CD4-positive, alpha-beta T cell (primary cell): ENCODE measurements around the gene C1QTNF8. TPM values are rescaled to one million over a fixed set of nuclear protein-coding genes. Genes with fewer than 3 reads are reported as not detected.

Source experiments
- ATAC-seq: fragments of 200-7000 bp; cut with Tn5 transposase; one replicate; pipeline ENCODE4 v1.10.0; 2022; ENCODE audit warnings: mild to moderate bottlenecking; ENCODE audit not compliant: poor library complexity
- CTCF ChIA-PET: fragments of 350-600 bp; sonication (Branson Sonifier 250); formaldehyde crosslinking; loops from one replicate; lab custom pipeline; 2021; ENCODE audit warnings: antibody characterized with exemption, inconsistent platforms; lab: Charles Lee
- POLR2A ChIA-PET: fragments of 350-600 bp; sonication (Branson Sonifier 250); formaldehyde crosslinking; loops from one replicate; lab custom pipeline; 2021; ENCODE audit warnings: antibody characterized with exemption, inconsistent platforms; lab: Charles Lee
- DNase-seq, 14 experiments: peaks; one replicate each; pipeline ENCODE4 v3.0.0-alpha.2; 2013 to 2020; ENCODE audit warnings: mixed read lengths in 2 of 14
- H3K27ac ChIP-seq, 2 donors: one replicate each; pipeline versions ENCODE4 v1.5.1 to v1.7.0; 2013; ENCODE audit warnings: low read length in 2 of 2, low read depth in 1 of 2, mild to moderate bottlenecking in 1 of 2
- H3K27me3 ChIP-seq, 2 experiments: 1 replicate in 1 of 2; 2 replicates in 1 of 2; pipeline versions ENCODE4 v1.6.1 to v1.7.0; 2013; ENCODE audit warnings: low read length in 2 of 2, control low read depth in 1 of 2, mild to moderate bottlenecking in 1 of 2, moderate library complexity in 1 of 2; ENCODE audit not compliant: insufficient read depth in 2 of 2, control insufficient read depth in 1 of 2
- H3K36me3 ChIP-seq: one replicate; pipeline ENCODE4 v1.6.1; 2013; ENCODE audit warnings: low read length, control low read depth; ENCODE audit not compliant: insufficient read depth
- H3K4me1 ChIP-seq: one replicate; pipeline ENCODE4 v1.6.1; 2013; ENCODE audit warnings: low read length, control low read depth; ENCODE audit not compliant: insufficient read depth
- H3K4me3 ChIP-seq: one replicate; pipeline ENCODE4 v1.5.1; 2013; ENCODE audit warnings: mild to moderate bottlenecking, low read length, moderate library complexity
- H3K9me3 ChIP-seq, 2 experiments: 1 replicate in 1 of 2; 2 replicates in 1 of 2; pipeline versions ENCODE4 v1.6.1 to v1.7.0; 2013; ENCODE audit warnings: low read length in 2 of 2, mild to moderate bottlenecking in 2 of 2, control low read depth in 1 of 2, moderate library complexity in 1 of 2; ENCODE audit not compliant: control insufficient read depth in 1 of 2, insufficient read depth in 1 of 2
- H3K27ac Mint-ChIP-seq: one replicate; pipeline ENCODE4 v1.8.0; 2020; ENCODE audit warnings: mixed read lengths
- H3K27me3 Mint-ChIP-seq: one replicate; pipeline ENCODE4 v1.8.0; 2021; ENCODE audit warnings: mixed read lengths
- H3K36me3 Mint-ChIP-seq: one replicate; pipeline ENCODE4 v1.8.0; 2021; ENCODE audit warnings: low read depth, mixed read lengths
- H3K4me1 Mint-ChIP-seq: one replicate; pipeline ENCODE4 v1.8.0; 2021; ENCODE audit warnings: low read depth, mixed read lengths
- H3K4me3 Mint-ChIP-seq: one replicate; pipeline ENCODE4 v1.8.0; 2020; ENCODE audit warnings: mild to moderate bottlenecking, mixed read lengths
- H3K9me3 Mint-ChIP-seq: one replicate; pipeline ENCODE4 v1.8.0; 2020; ENCODE audit warnings: mixed read lengths
- intact Hi-C, 2 experiments: fragments of 100-400 bp; cut with DNase I in 1 of 2; cut with micrococcal nuclease in 1 of 2; formaldehyde crosslinking; loops; one replicate each; pipeline versions ENCODE4 v1.15.1 to v1.9.0; 2023 to 2025; cut with DNase I, micrococcal nuclease
- total RNA-seq, 174 experiments: library from RNA in 2 of 174; stranded (reverse) in 2 of 174; gene quantifications; one replicate each; pipeline ENCODE4 v1.2.3 and lab custom pipeline; 2021 to 2026
- TF ChIP-seq, protein P1 (sequence below): fragments of 200-600 bp; IDR thresholded peaks from one replicate; pipeline ENCODE4 v1.8.0; 2022; ENCODE audit warnings: antibody characterized with exemption, mild to moderate bottlenecking

C1QTNF8 gene
- total RNA-seq, 2 experiments from 2014 or later: not detected

- no peaks in the 10 kb centered on the region for H3K9me3 ChIP-seq
- no peaks in the 10 kb centered on the region for H3K36me3 ChIP-seq
- ATAC-seq (no peak), DNase-seq (no peak)
- no peaks in the 10 kb centered on the region for H3K4me1 ChIP-seq
- H3K4me3 Mint-ChIP-seq: no peak overlapping the region
- intact Hi-C loops: no loop called here
- no peak overlapping the region for H3K27ac Mint-ChIP-seq
- no peaks in the 10 kb centered on the region for H3K4me1 Mint-ChIP-seq
- H3K27me3 Mint-ChIP-seq: peaks cover 4% of the 10 kb centered on the region
- H3K27me3 ChIP-seq: no peaks in the 10 kb centered on the region
- TF ChIP-seq, protein P1, sequence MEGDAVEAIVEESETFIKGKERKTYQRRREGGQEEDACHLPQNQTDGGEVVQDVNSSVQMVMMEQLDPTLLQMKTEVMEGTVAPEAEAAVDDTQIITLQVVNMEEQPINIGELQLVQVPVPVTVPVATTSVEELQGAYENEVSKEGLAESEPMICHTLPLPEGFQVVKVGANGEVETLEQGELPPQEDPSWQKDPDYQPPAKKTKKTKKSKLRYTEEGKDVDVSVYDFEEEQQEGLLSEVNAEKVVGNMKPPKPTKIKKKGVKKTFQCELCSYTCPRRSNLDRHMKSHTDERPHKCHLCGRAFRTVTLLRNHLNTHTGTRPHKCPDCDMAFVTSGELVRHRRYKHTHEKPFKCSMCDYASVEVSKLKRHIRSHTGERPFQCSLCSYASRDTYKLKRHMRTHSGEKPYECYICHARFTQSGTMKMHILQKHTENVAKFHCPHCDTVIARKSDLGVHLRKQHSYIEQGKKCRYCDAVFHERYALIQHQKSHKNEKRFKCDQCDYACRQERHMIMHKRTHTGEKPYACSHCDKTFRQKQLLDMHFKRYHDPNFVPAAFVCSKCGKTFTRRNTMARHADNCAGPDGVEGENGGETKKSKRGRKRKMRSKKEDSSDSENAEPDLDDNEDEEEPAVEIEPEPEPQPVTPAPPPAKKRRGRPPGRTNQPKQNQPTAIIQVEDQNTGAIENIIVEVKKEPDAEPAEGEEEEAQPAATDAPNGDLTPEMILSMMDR: no peak
- POLR2A ChIA-PET: no interaction called here
- CTCF ChIA-PET: no interaction called here
- H3K36me3 Mint-ChIP-seq: no peaks in the 10 kb centered on the region
- H3K9me3 Mint-ChIP-seq: no peaks in the 10 kb centered on the region
- no peak overlapping the region for H3K4me3 ChIP-seq
- no peak overlapping the region for H3K27ac ChIP-seq
Observed at GRCh38 chr16:1137604-1138003, 41.6 kb upstream of the C1QTNF8 start.

DNA sequence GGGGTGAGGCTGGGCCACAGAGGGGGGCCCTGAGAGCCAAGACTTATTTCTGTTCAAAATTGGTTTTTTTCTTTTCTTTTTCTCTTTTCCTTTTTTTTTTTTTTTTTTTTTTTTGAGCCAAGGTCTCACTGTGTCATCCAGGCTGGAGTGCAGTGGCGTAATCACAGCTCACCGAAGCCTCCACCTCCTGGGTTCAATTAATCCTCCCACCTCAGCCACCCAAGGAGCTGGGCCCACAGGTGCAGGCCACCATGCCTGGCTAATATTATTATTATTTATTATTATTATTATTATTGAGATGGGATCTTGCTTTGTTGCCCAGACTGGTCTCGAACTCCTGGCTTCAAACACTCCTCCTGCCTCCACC is 39.4 kb upstream of the C1QTNF8 start:
- H3K4me3 Mint-ChIP-seq: no peak overlapping the region
- no peak for ATAC-seq

GRCh38 chr16:1134776-1135458 is 38.9 kb upstream of the C1QTNF8 start:
- Mint-ChIP-seq H3K4me1 (no peaks in the 10 kb centered on the region), H3K4me3 (no peak overlapping the region), H3K27me3 (peaks cover 4% of the 10 kb centered on the region), H3K9me3 (no peaks in the 10 kb centered on the region), H3K36me3 (no peaks in the 10 kb centered on the region), H3K27ac (no peak overlapping the region)
- intact Hi-C loops: no loop called here
- Histone ChIP-seq H3K27me3 (no peaks in the 10 kb centered on the region), H3K9me3 (peaks cover 0 to 6% of the 10 kb centered on the region in 2 experiments), H3K4me3 (no peak overlapping the region), H3K27ac (no peak overlapping the region), H3K36me3 (no peaks in the 10 kb centered on the region), H3K4me1 (no peaks in the 10 kb centered on the region)
- no peak for DNase-seq
- ATAC-seq: no peak
- ChIA-PET POLR2A (no interaction called here), CTCF (no interaction called here)
- TF ChIP-seq, protein P1: no peak

More for the DNA sequence above, 39.4 kb upstream of the C1QTNF8 start:
- POLR2A ChIA-PET: no interaction called here
- TF ChIP-seq, protein P1: no peak
- Mint-ChIP-seq H3K36me3 (no peaks in the 10 kb centered on the region), H3K27me3 (peaks cover 4% of the 10 kb centered on the region), H3K4me1 (no peaks in the 10 kb centered on the region), H3K9me3 (no peaks in the 10 kb centered on the region), H3K27ac (no peak overlapping the region)
- Histone ChIP-seq H3K27ac (no peak overlapping the region), H3K4me1 (no peaks in the 10 kb centered on the region), H3K9me3 (peaks cover 0 to under 1% of the 10 kb centered on the region in 2 experiments), H3K27me3 (no peaks in the 10 kb centered on the region), H3K4me3 (no peak overlapping the region), H3K36me3 (no peaks in the 10 kb centered on the region)
- no peak for DNase-seq
- CTCF ChIA-PET: no interaction called here
- intact Hi-C loops: no loop called here
